GM12874 (cell line): ENCODE measurements around the gene TTC14.

Source experiments
- CTCF ChIP-seq: IDR thresholded peaks from 2 replicates; pipeline ENCODE4 v1.5.1; 2011; ENCODE audit warnings: low read depth, mild to moderate bottlenecking, control low read depth, low read length, moderate library complexity; ENCODE audit not compliant: insufficient read depth

Gene TTC14

GRCh38 chr3:180590396-180590795, 11.6 kb upstream of the TTC14 start:
- TF ChIP-seq CTCF = no peak

GRCh38 chr3:180594631-180595558, 7.1 kb upstream of the TTC14 start:
- peak; percentile 34; the same call in 1 of the 2 replicates for TF ChIP-seq CTCF

DNA sequence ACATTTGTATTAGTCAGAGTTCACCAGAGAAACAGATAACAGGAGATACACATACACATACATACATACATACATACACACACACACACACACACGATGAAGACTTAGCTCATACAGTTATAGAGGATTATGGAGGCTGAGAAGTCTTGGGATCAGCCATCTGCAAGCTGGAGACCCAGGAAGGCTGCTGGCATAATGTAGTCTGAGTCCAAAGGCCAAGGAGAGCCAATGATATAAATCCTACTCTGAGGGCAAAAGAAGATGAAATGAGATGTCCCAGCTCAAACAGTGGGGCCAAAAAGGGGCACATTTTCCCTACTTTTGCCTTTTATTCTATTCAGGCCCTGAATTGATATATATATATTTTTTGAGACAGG, 6.4 kb upstream of the TTC14 start:
- TF ChIP-seq CTCF = no peak

- TF ChIP-seq CTCF = no peak
Observed at GRCh38 chr3:180600473-180600872, 1.5 kb upstream of the TTC14 start.

DNA sequence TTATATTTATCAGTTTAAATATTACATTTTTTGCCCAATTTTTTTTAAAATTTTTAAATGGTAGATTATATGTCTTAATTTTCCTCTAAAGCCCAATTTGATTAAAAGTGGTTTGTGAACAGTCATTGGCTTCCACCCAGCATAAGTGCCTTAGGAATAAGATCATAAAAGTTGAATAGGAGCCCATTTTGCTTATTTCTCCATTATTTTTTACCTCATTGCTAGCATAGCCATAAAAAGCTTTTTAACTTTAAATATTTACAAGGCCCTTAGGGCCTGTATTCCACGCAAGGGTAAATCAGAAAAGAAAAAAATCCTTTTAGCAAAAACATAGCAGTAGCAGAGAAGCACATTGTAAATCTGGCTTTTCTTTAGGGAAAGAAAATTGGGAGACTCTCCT, 9.0 kb downstream of the TTC14 start:
- TF ChIP-seq CTCF = no peak

- TF ChIP-seq CTCF = no peak
Observed at GRCh38 chr3:180612364-180612763, 10.4 kb downstream of the TTC14 start.

DNA sequence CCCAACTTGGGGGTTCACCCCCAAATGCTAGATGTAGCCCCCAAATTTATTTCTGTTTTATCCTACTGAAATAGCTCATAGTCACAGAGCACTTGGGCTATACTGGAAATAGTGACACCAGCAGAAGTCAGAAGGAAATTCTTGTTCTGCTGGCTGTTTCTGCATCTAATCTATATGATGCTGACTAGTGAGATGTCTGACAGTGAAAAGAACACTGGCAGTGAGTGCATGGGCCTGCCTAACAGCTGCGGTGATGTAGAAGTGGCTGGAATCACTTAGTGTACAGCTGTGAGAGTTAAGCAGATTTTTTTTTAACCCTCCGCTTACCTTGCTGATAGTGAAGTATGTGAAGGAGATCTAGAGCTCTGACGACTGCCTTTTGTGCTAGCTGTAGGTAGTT, 14.0 kb downstream of the TTC14 start:
- no peak for TF ChIP-seq CTCF
